Astrocyte of the cerebellum (primary cell): ENCODE results near the gene CCDC185.

Source experiments
- DNase-seq: peaks from one replicate; pipeline ENCODE4 v3.0.0-alpha.2; 2011; ENCODE audit warnings: low read depth
- H3K4me3 ChIP-seq: 2 replicates; pipeline ENCODE4 v1.5.1; 2011; ENCODE audit warnings: mild to moderate bottlenecking, low read depth, low read length, moderate library complexity
- in situ Hi-C: cut with HindIII; loops from 2 replicates; pipeline ENCODE4 v1.10.0; 2017; ENCODE audit warnings: low sequenced_read_pairs
- TF ChIP-seq, protein P1 (sequence below): IDR thresholded peaks from 2 replicates; pipeline ENCODE4 v1.5.1; 2012; ENCODE audit warnings: low read length, low read depth, moderate library complexity, mild to moderate bottlenecking; ENCODE audit errors: missing control alignments

Gene CCDC185

DNA sequence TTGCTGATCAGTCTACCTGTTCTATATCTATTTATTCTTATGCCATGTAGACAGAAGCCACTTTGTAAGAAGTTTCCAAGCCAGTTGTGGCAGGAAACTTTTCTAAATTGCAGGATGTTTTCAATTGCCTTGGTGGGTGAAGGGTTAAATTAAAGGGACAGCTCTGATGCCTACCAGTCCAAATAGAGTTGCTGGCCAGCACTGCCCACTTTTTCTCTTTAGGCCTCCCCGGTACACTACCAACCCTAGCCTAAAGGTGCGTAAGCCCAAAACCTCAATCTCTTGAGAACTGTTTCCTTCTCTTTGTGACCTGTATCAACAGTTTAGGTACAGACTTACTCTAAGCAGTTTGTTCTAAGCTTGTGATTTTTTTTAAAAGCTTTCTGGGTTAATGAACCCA is 44.8 kb upstream of the CCDC185 start:
- H3K4me3 ChIP-seq = no peak overlapping the region
- DNase-seq = no peak
- TF ChIP-seq, protein P1, sequence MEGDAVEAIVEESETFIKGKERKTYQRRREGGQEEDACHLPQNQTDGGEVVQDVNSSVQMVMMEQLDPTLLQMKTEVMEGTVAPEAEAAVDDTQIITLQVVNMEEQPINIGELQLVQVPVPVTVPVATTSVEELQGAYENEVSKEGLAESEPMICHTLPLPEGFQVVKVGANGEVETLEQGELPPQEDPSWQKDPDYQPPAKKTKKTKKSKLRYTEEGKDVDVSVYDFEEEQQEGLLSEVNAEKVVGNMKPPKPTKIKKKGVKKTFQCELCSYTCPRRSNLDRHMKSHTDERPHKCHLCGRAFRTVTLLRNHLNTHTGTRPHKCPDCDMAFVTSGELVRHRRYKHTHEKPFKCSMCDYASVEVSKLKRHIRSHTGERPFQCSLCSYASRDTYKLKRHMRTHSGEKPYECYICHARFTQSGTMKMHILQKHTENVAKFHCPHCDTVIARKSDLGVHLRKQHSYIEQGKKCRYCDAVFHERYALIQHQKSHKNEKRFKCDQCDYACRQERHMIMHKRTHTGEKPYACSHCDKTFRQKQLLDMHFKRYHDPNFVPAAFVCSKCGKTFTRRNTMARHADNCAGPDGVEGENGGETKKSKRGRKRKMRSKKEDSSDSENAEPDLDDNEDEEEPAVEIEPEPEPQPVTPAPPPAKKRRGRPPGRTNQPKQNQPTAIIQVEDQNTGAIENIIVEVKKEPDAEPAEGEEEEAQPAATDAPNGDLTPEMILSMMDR = no peak
- in situ Hi-C loops = no loop called here

DNA sequence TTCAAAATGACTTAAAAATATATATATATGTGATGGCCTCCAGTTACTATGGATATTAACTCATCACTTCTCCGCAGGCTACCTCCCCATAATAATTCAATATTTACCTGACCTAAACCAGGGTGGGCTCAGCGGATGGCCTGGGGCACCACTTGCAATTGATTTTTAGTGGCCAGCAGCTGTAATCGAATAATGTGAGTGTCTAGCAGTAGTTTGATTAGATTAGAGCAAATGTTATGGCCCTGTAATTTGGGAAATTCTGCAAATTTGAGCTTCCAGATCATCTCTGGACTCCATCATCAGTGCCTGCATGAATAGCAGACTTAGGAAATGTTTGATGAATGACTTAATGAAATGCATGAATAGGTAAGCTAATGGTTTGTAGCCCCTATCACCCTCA is 44.0 kb upstream of the CCDC185 start:
- H3K4me3 ChIP-seq = no peak overlapping the region
- in situ Hi-C loops = no loop called here
- TF ChIP-seq, protein P1 = no peak

DNA sequence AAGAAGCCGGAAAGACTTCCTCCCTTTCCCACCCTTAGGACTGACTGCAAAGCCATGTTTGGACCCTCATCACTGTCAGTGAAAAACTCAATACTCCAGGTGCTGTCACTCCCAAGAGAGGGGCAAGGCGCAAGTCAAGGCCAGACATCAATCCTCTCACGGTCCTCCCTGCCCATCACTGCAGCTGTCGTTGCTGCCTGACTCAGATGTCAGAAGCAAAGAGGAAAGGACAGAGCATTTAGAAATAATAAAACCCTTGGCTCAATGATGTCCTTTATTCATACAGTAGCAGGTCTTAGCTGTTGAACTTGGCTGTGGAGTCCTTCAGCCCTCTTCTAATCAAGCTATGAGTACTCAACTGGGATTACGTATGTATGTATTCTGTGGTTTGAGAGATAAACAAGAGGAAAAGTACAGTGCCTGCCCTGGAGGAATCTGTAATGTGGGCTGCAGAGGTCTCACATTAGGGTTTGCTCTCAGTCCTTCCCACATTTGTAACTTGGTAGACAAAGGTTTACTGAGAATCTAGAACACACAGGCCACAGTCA is 42.8 kb upstream of the CCDC185 start:
- TF ChIP-seq, protein P1 = no peak
- DNase-seq = no peak
- in situ Hi-C loops = no loop called here

More for the DNA sequence above, 44.0 kb upstream of the CCDC185 start:
- no peak for DNase-seq

DNA sequence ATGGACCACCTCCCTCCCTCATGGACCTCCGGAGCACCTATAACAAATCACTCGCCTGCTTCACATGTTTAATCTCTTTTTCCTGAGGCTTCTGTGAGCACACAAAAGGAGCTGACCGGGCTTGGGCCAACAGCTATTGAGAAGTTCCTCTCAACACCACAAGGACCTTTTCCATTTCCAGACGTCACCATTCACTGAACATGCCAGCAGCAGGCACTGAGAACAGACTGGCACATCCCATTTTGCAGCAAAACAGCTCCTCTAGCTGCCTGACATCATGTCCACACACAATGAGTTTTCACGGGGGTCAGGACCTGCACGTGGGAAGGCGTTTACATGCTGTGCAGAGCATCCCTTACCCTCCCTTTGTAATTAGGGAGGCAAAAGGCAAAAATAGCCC is 40.3 kb upstream of the CCDC185 start:
- no peak for DNase-seq
- in situ Hi-C loops = no loop called here
- TF ChIP-seq, protein P1 = no peak
- H3K4me3 ChIP-seq = no peak overlapping the region

More for the DNA sequence above, 42.8 kb upstream of the CCDC185 start:
- H3K4me3 ChIP-seq = no peak overlapping the region

DNA sequence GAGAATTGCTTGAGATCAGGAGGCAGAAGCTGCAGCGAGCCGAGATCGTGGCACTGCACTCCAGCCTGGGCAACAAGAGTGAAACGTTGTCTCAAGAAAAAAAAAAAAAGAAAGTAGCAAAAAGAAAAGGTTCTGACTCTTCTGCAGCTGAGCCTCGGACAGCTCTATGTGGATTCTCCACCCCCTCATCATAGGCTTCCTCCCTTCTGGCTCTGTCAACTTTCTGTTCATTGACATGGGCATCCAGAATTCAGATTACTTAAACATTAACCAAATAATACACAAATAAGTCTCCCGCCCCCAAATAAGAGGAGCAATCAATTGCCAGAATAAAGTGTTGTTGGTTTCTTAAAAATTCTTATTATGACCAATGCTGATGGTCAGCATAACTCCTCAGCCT is 39.3 kb upstream of the CCDC185 start:
- in situ Hi-C loops = no loop called here
- H3K4me3 ChIP-seq = no peak overlapping the region
- TF ChIP-seq, protein P1 = no peak
- no peak for DNase-seq

DNA sequence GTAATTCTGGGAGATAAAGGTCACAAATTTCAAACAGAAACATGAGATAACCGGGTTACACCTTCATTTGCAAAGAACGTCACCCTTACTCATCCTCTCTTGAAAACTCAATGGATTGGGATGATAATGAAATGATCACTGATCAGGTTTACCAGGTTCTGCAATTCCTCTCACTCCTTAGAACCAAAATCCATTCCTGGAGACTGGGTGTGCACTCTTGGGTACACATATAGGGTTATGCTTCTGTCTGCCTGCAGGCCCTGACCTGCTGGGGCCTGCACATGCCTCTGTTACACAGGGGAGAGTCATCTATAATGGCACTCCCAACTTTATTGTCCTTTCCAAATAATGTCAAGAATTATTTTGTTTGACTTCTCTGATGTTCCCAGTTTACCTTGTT is 37.5 kb upstream of the CCDC185 start:
- in situ Hi-C loops = no loop called here
- TF ChIP-seq, protein P1 = no peak
- H3K4me3 ChIP-seq = no peak overlapping the region
- DNase-seq = no peak
